IMR-90 (cell line): ENCODE results near the gene SLC49A4. TPM values are rescaled to one million over a fixed set of nuclear protein-coding genes. Genes with fewer than 3 reads are reported as not detected.

ENCODE experiments used
- ATAC-seq: fragments of 200-7000 bp; cut with Tn5 transposase; 2 replicates; pipeline ENCODE4 v1.9.1; 2020; ENCODE audit warnings: low read depth, mild to moderate bottlenecking, moderate library complexity
- BruUV-seq: library from RNA; stranded (reverse); fragments of 400-500 nt; replicated peaks from 2 replicates; lab custom pipeline; 2021; lab: Mats Ljungman, UMichigan
- CTCF ChIA-PET: fragments of 300-600 bp; formaldehyde crosslinking; extraction: SDS; loops from one replicate; lab custom pipeline; 2021; ENCODE audit warnings: antibody characterized with exemption; lab: Yijun Ruan, JAX
- POLR2A ChIA-PET: fragments of 300-600 bp; sonication (Branson Sonifier 250); formaldehyde crosslinking; loops from one replicate; lab custom pipeline; 2022; ENCODE audit warnings: antibody characterized with exemption; ENCODE audit not compliant: unreplicated experiment; lab: Charles Lee
- DNase-seq: peaks from one replicate; pipeline ENCODE4 v3.0.0; 2013
- H2AFZ ChIP-seq: replicated peaks from 2 replicates; pipeline ENCODE3; 2013; ENCODE audit warnings: low read length, mild to moderate bottlenecking; ENCODE audit not compliant: poor library complexity
- H2AK5ac ChIP-seq: 2 replicates; pipeline ENCODE4 v1.6.1; 2013; ENCODE audit warnings: low read depth, low read length, inconsistent platforms
- H2AK9ac ChIP-seq: replicated peaks from 2 replicates; pipeline ENCODE3; 2013; ENCODE audit warnings: mild to moderate bottlenecking, low read depth, low read length, moderate library complexity; ENCODE audit not compliant: poor library complexity
- H2BK120ac ChIP-seq: 2 replicates; pipeline ENCODE4 v1.6.1; 2013; ENCODE audit warnings: low read depth, low read length, inconsistent platforms
- H2BK15ac ChIP-seq: 3 replicates; pipeline ENCODE4 v1.6.1; 2013; ENCODE audit warnings: low read depth, low read length, inconsistent platforms
- H2BK20ac ChIP-seq: 2 replicates; pipeline ENCODE4 v1.6.1; 2013; ENCODE audit warnings: low read depth, mild to moderate bottlenecking, inconsistent platforms, low read length, moderate library complexity
- H2BK5ac ChIP-seq: 2 replicates; pipeline ENCODE4 v1.6.1; 2013; ENCODE audit warnings: mild to moderate bottlenecking, low read depth, low read length, inconsistent platforms; ENCODE audit not compliant: poor library complexity, severe bottlenecking
- H3K14ac ChIP-seq: replicated peaks from 2 replicates; pipeline ENCODE4 v1.6.1; 2013; ENCODE audit warnings: low read depth, low read length, inconsistent platforms
- H3K18ac ChIP-seq: 2 replicates; pipeline ENCODE4 v1.6.1; 2013; ENCODE audit warnings: low read depth, low read length, control low read depth
- H3K23ac ChIP-seq: 2 replicates; pipeline ENCODE4 v1.6.1; 2013; ENCODE audit warnings: low read depth, low read length, inconsistent platforms
- H3K27ac ChIP-seq: 2 replicates; pipeline ENCODE4 v1.5.1; 2013; ENCODE audit warnings: mild to moderate bottlenecking, control low read depth, low read length; ENCODE audit not compliant: insufficient read depth
- H3K27me3 ChIP-seq: 2 replicates; pipeline ENCODE4 v1.6.1; 2013; ENCODE audit warnings: low read length; ENCODE audit not compliant: control insufficient read depth, insufficient read depth
- H3K36me3 ChIP-seq: 2 replicates; pipeline ENCODE4 v1.6.1; 2013; ENCODE audit warnings: low read length, mixed read lengths; ENCODE audit not compliant: control insufficient read depth, insufficient read depth
- H3K4ac ChIP-seq: 2 replicates; pipeline ENCODE4 v1.6.1; 2013; ENCODE audit warnings: low read depth, low read length, inconsistent platforms
- H3K4me1 ChIP-seq: 2 replicates; pipeline ENCODE4 v1.6.1; 2013; ENCODE audit warnings: low read length, mixed read lengths; ENCODE audit not compliant: control insufficient read depth, insufficient read depth
- H3K4me2 ChIP-seq: 2 replicates; pipeline ENCODE4 v1.6.1; 2013; ENCODE audit warnings: low read depth, mild to moderate bottlenecking, control low read depth, low read length, moderate library complexity
- H3K4me3 ChIP-seq: 2 replicates; pipeline ENCODE4 v1.5.1; 2013; ENCODE audit warnings: low read depth, mild to moderate bottlenecking, control low read depth, low read length, moderate library complexity; ENCODE audit not compliant: insufficient read depth
- H3K56ac ChIP-seq: 2 replicates; pipeline ENCODE4 v1.6.1; 2013; ENCODE audit warnings: low read length, inconsistent platforms; ENCODE audit not compliant: insufficient read depth; ENCODE audit errors: extremely low read depth
- H3K79me1 ChIP-seq, 2 experiments: 2 replicates each; pipeline ENCODE4 v1.6.1; 2013; ENCODE audit warnings: low read length in 2 of 2, inconsistent platforms in 1 of 2, low read depth in 1 of 2
- H3K9ac ChIP-seq: 2 replicates; pipeline ENCODE4 v1.6.1; 2013; ENCODE audit warnings: low read depth, low read length, control low read depth
- H3K9me1 ChIP-seq: 2 replicates; pipeline ENCODE4 v1.6.1; 2013; ENCODE audit warnings: low read length, inconsistent platforms; ENCODE audit not compliant: insufficient read depth
- H3K9me3 ChIP-seq: 2 replicates; pipeline ENCODE4 v1.6.1; 2013; ENCODE audit warnings: low read length; ENCODE audit not compliant: control insufficient read depth, insufficient read depth
- H4K20me1 ChIP-seq: 2 replicates; pipeline ENCODE4 v1.6.1; 2013; ENCODE audit warnings: low read length, inconsistent platforms; ENCODE audit not compliant: insufficient read depth
- H4K5ac ChIP-seq: 2 replicates; pipeline ENCODE4 v1.6.1; 2013; ENCODE audit warnings: mild to moderate bottlenecking, low read depth, low read length, control low read depth
- H4K8ac ChIP-seq, 2 experiments: 2 replicates each; pipeline ENCODE4 v1.6.1; 2013; ENCODE audit warnings: low read depth in 2 of 2, low read length in 2 of 2, control low read depth in 1 of 2, inconsistent platforms in 1 of 2
- H4K91ac ChIP-seq: 2 replicates; pipeline ENCODE4 v1.6.1; 2013; ENCODE audit warnings: low read depth, low read length, inconsistent platforms; ENCODE audit not compliant: insufficient read depth
- BHLHE40 ChIP-seq: fragments of 150-350 bp; IDR thresholded peaks from 2 replicates; pipeline ENCODE4 v1.6.1; 2016; ENCODE audit warnings: mild to moderate bottlenecking, low read depth, low read length
- CEBPB ChIP-seq: IDR thresholded peaks from 2 replicates; pipeline ENCODE4 v1.6.1; 2012; ENCODE audit warnings: low read depth, low read length, improper control_type of control experiment
- CHD1 ChIP-seq: IDR thresholded peaks from 2 replicates; pipeline ENCODE4 v1.6.1; 2012; ENCODE audit warnings: low read depth, low read length, improper control_type of control experiment
- FOS ChIP-seq: fragments of 150-350 bp; IDR thresholded peaks from 2 replicates; pipeline ENCODE4 v1.6.1; 2016; ENCODE audit warnings: low read depth, low read length
- MAFK ChIP-seq: IDR thresholded peaks from 2 replicates; pipeline ENCODE4 v1.6.1; 2012; ENCODE audit warnings: low read depth, low read length, improper control_type of control experiment
- MAZ ChIP-seq: IDR thresholded peaks from 2 replicates; pipeline ENCODE4 v1.6.1; 2012; ENCODE audit warnings: low read depth, mild to moderate bottlenecking, low read length, improper control_type of control experiment, moderate library complexity, borderline replicate concordance
- MXI1 ChIP-seq: IDR thresholded peaks from 2 replicates; pipeline ENCODE4 v1.6.1; 2012; ENCODE audit warnings: low read depth, mild to moderate bottlenecking, low read length, moderate library complexity, borderline replicate concordance
- NFE2L2 ChIP-seq: fragments of 150-350 bp; IDR thresholded peaks from 2 replicates; pipeline ENCODE4 v1.6.1; 2016; ENCODE audit warnings: low read depth, mild to moderate bottlenecking, low read length
- POLR2A ChIP-seq: IDR thresholded peaks from 2 replicates; pipeline ENCODE4 v1.6.1; 2012; ENCODE audit warnings: mild to moderate bottlenecking, low read depth, low read length
- RAD21 ChIP-seq: IDR thresholded peaks from 2 replicates; pipeline ENCODE4 v1.6.1; 2012; ENCODE audit warnings: low read length, improper control_type of control experiment
- RCOR1 ChIP-seq: IDR thresholded peaks from 2 replicates; pipeline ENCODE4 v1.6.1; 2012; ENCODE audit warnings: mild to moderate bottlenecking, low read length, improper control_type of control experiment; ENCODE audit not compliant: insufficient replicate concordance
- RFX5 ChIP-seq: IDR thresholded peaks from 2 replicates; pipeline ENCODE4 v1.8.0; 2012; ENCODE audit warnings: low read depth, mild to moderate bottlenecking, low read length, moderate library complexity
- SMC3 ChIP-seq: fragments of 150-350 bp; IDR thresholded peaks from 2 replicates; pipeline ENCODE4 v1.6.1; 2016; ENCODE audit warnings: low read depth, mild to moderate bottlenecking, antibody characterized with exemption, low read length, moderate library complexity
- USF2 ChIP-seq: fragments of 150-350 bp; IDR thresholded peaks from 2 replicates; pipeline ENCODE4 v1.6.1; 2017; ENCODE audit warnings: mild to moderate bottlenecking, antibody characterized with exemption, low read length, low read depth
- WGBS, 2 experiments: methylation state at CpG; one replicate each; pipeline versions ENCODE4 v1.1.5 to v1.1.7; 2013; ENCODE audit warnings: missing lambda C conversion rate in 2 of 2; ENCODE audit not compliant: insufficient read length in 1 of 2; ENCODE audit errors: extremely low coverage in 2 of 2; 5-methylcytosine and 5-hydroxymethylcytosine counted together
- dilution Hi-C: fragments of 300-500 bp; cut with HindIII; formaldehyde crosslinking; loops from one replicate; pipeline ENCODE4 v1.14.3; 2018; ENCODE audit warnings: low sequenced_read_pairs; ENCODE audit not compliant: unreplicated experiment
- in situ Hi-C: fragments of 300-500 bp; cut with MboI; formaldehyde crosslinking; loops from 3 replicates; pipeline ENCODE4 v1.14.3; 2019; ENCODE audit warnings: low sequenced_read_pairs, inconsistent platforms, mixed read lengths
- intact Hi-C: fragments of 100-400 bp; cut with micrococcal nuclease; formaldehyde crosslinking; loops from 2 replicates; pipeline ENCODE4 v1.10.0; 2022
- polyA plus RNA-seq, 3 experiments: library from polyadenylated mRNA; depleted of rRNA; stranded (reverse); fragments of >200 nt; gene quantifications; 2 replicates each; pipeline ENCODE4 v1.2.3, GENCODE V29; 2012; ENCODE audit warnings: low replicate concordance in 1 of 3
- total RNA-seq: library from RNA; depleted of rRNA; stranded (reverse); fragments of >200 nt; gene quantifications from 2 replicates; pipeline ENCODE4 v1.2.3, GENCODE V29; 2012
- TF ChIP-seq, protein P1 (sequence below): fragments of 150-350 bp; IDR thresholded peaks from 2 replicates; pipeline ENCODE4 v1.6.1; 2016; ENCODE audit warnings: low read depth, mild to moderate bottlenecking, low read length, moderate library complexity, borderline replicate concordance
- TF ChIP-seq, protein P2 (sequence below): conservative IDR thresholded peaks from 2 replicates; pipeline ENCODE4 v1.5.1; 2012; ENCODE audit warnings: mild to moderate bottlenecking, low read depth, low read length, improper control_type of control experiment

SLC49A4 gene
- total and polyA plus RNA-seq, 2 of the 4 experiments (the other 2 are of a cell fraction), result 6.5 to 6.8 TPM

DNA sequence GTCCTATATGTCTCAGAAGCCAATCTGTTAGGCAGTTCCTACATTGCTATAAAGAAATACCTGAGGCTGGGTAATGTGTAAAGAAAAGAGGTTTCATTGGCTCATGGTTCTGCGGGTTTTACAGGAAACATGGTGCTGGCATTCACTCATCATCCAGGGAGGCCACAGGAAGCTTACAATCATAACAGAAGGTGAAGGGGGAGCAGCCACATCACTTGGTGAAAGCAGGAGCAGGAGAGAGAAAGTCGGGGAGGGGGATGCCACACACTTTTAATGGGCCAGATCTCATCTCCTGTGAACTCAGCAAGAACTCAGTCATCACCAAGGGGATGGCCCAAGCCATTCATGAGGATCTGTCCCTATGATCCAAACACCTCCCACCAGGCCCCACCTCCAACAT, 9.1 kb downstream of the SLC49A4 start:
- no peak for ATAC-seq
- Histone ChIP-seq H3K36me3 (0 out of 2 replicates have a peak, but pooled peaks cover 2% of the 10 kb centered on the region), H3K4me1 (no peaks in the 10 kb centered on the region), H2BK5ac (no peak overlapping the region), H2BK20ac (no peak overlapping the region), H4K8ac (no peak overlapping the region), H2AK9ac (no peak overlapping the region), H3K9me3 (no peaks in the 10 kb centered on the region), H3K27me3 (no peaks in the 10 kb centered on the region), H3K4me2 (no peak overlapping the region), H2AK5ac (no peak overlapping the region), H3K14ac (no peak overlapping the region), H3K4me3 (no peak overlapping the region), H3K79me1 (peaks cover 6 to 9% of the 10 kb centered on the region in 2 experiments; a peak in 3 of 4 replicates), H3K9me1 (no peaks in the 10 kb centered on the region), H3K27ac (no peak overlapping the region), H3K18ac (no peak overlapping the region), H2BK120ac (no peak overlapping the region), H3K4ac (no peak overlapping the region), H4K20me1 (no peaks in the 10 kb centered on the region; the same call in 1 of the 2 replicates), H4K91ac (no peak overlapping the region), H2AFZ (no peak overlapping the region), H3K9ac (no peak overlapping the region), H4K5ac (no peak overlapping the region), H3K23ac (no peak overlapping the region), H2BK15ac (no peak overlapping the region), H3K56ac (no peak overlapping the region)
- ChIA-PET CTCF (no interaction called here), POLR2A (no interaction called here)
- intact Hi-C loops (no loop called here), in situ Hi-C loops (no loop called here), dilution Hi-C loops (no loop called here)
- TF ChIP-seq, protein P1, sequence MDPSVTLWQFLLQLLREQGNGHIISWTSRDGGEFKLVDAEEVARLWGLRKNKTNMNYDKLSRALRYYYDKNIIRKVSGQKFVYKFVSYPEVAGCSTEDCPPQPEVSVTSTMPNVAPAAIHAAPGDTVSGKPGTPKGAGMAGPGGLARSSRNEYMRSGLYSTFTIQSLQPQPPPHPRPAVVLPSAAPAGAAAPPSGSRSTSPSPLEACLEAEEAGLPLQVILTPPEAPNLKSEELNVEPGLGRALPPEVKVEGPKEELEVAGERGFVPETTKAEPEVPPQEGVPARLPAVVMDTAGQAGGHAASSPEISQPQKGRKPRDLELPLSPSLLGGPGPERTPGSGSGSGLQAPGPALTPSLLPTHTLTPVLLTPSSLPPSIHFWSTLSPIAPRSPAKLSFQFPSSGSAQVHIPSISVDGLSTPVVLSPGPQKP, result no peak
- TF ChIP-seq CEBPB (no peak), MAZ (no peak), MAFK (no peak), CHD1 (no peak), RFX5 (no peak), USF2 (no peak), NFE2L2 (no peak), FOS (no peak), BHLHE40 (no peak), RCOR1 (no peak), POLR2A (no peak), RAD21 (no peak), MXI1 (no peak), SMC3 (no peak)
- TF ChIP-seq, protein P2, sequence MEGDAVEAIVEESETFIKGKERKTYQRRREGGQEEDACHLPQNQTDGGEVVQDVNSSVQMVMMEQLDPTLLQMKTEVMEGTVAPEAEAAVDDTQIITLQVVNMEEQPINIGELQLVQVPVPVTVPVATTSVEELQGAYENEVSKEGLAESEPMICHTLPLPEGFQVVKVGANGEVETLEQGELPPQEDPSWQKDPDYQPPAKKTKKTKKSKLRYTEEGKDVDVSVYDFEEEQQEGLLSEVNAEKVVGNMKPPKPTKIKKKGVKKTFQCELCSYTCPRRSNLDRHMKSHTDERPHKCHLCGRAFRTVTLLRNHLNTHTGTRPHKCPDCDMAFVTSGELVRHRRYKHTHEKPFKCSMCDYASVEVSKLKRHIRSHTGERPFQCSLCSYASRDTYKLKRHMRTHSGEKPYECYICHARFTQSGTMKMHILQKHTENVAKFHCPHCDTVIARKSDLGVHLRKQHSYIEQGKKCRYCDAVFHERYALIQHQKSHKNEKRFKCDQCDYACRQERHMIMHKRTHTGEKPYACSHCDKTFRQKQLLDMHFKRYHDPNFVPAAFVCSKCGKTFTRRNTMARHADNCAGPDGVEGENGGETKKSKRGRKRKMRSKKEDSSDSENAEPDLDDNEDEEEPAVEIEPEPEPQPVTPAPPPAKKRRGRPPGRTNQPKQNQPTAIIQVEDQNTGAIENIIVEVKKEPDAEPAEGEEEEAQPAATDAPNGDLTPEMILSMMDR, result no peak
- BruUV-seq, result no TSS peak
- no peak for DNase-seq
- WGBS, 2 experiments, result no CpG with 5 or more reads among the region's 2 CpGs
